GM23338 (cell line): ENCODE results near the gene B4GALNT4. TPM values are rescaled to one million over a fixed set of nuclear protein-coding genes. Genes with fewer than 3 reads are reported as not detected.

Source experiments
- ATAC-seq: fragments of 200-7000 bp; cut with Tn5 transposase; 3 replicates; pipeline ENCODE4 v1.9.1; 2020
- DNase-seq: peaks from one replicate; pipeline ENCODE4 v3.0.0-alpha.2; 2015; ENCODE audit warnings: low spot score
- H2AFZ ChIP-seq: fragments of 200-600 bp; sonication (generic); 2 replicates; pipeline ENCODE4 v1.8.0; 2016; ENCODE audit warnings: antibody characterized with exemption, mild to moderate bottlenecking, moderate library complexity
- H3F3A ChIP-seq: fragments of 200-600 bp; sonication (generic); replicated peaks from 2 replicates; pipeline ENCODE4 v1.8.0; 2017; ENCODE audit warnings: antibody characterized with exemption, mixed run types, low read depth
- H3K27ac ChIP-seq: fragments of 200-600 bp; sonication (generic); 2 replicates; pipeline ENCODE4 v1.6.1; 2016; ENCODE audit warnings: low read depth
- H3K27me3 ChIP-seq: fragments of 200-600 bp; sonication (generic); 2 replicates; pipeline ENCODE4 v1.8.0; 2016; ENCODE audit warnings: mild to moderate bottlenecking, mixed run types, moderate library complexity; ENCODE audit not compliant: insufficient read depth
- H3K36me3 ChIP-seq: fragments of 200-600 bp; sonication (generic); 2 replicates; pipeline ENCODE4 v1.8.0; 2016; ENCODE audit warnings: mild to moderate bottlenecking; ENCODE audit not compliant: insufficient read depth
- H3K4me1 ChIP-seq: fragments of 200-600 bp; sonication (generic); 2 replicates; pipeline ENCODE4 v1.8.0; 2016; ENCODE audit warnings: mild to moderate bottlenecking, moderate library complexity; ENCODE audit not compliant: insufficient read depth
- H3K4me2 ChIP-seq: fragments of 200-600 bp; sonication (generic); 2 replicates; pipeline ENCODE4 v1.7.1; 2017; ENCODE audit warnings: mixed run types
- H3K4me3 ChIP-seq: fragments of 200-600 bp; sonication (generic); 2 replicates; pipeline ENCODE4 v1.6.1; 2016; ENCODE audit warnings: mixed run types
- H3K79me2 ChIP-seq: fragments of 200-600 bp; sonication (generic); replicated peaks from 2 replicates; pipeline ENCODE4 v1.8.0; 2017; ENCODE audit warnings: mild to moderate bottlenecking; ENCODE audit not compliant: insufficient read depth
- H3K9me2 ChIP-seq: fragments of 200-600 bp; sonication (generic); 2 replicates; pipeline ENCODE4 v1.8.0; 2017; ENCODE audit not compliant: insufficient read depth
- H4K20me1 ChIP-seq: fragments of 200-600 bp; sonication (generic); replicated peaks from 2 replicates; pipeline ENCODE4 v1.8.0; 2017; ENCODE audit warnings: mild to moderate bottlenecking; ENCODE audit not compliant: insufficient read depth
- H3K27ac Mint-ChIP-seq: 2 replicates; pipeline ENCODE4 v1.8.0; 2020; ENCODE audit warnings: inconsistent platforms, mild to moderate bottlenecking, moderate library complexity, mixed read lengths
- H3K27me3 Mint-ChIP-seq: 3 replicates; pipeline ENCODE4 v1.8.0; 2022; ENCODE audit warnings: low read depth, mild to moderate bottlenecking, moderate library complexity, mixed read lengths, inconsistent platforms; ENCODE audit not compliant: insufficient read depth, poor library complexity
- H3K36me3 Mint-ChIP-seq: 3 replicates; pipeline ENCODE4 v1.8.0; 2021; ENCODE audit warnings: low read depth, mild to moderate bottlenecking, inconsistent platforms, moderate library complexity, mixed read lengths
- H3K4me1 Mint-ChIP-seq: 3 replicates; pipeline ENCODE4 v1.8.0; 2020; ENCODE audit warnings: mild to moderate bottlenecking, inconsistent platforms, mixed read lengths
- H3K4me3 Mint-ChIP-seq: 3 replicates; pipeline ENCODE4 v1.8.0; 2021; ENCODE audit warnings: moderate library complexity, mild to moderate bottlenecking, inconsistent platforms, mixed read lengths
- H3K9me3 Mint-ChIP-seq: 3 replicates; pipeline ENCODE4 v1.8.0; 2020; ENCODE audit warnings: moderate library complexity, mild to moderate bottlenecking, inconsistent platforms, mixed read lengths
- CREB1 ChIP-seq: fragments of 250-450 bp; sonication (Bioruptor Pico); IDR thresholded peaks from 2 replicates; pipeline ENCODE4 v1.5.0; 2020; ENCODE audit warnings: low read depth, mild to moderate bottlenecking, moderate library complexity
- CTCF ChIP-seq, 2 experiments: fragments of 200-600 bp in 1 of 2; sonication (generic) in 1 of 2; conservative IDR thresholded peaks; 2 replicates each; pipeline versions ENCODE4 v1.5.1 to v1.6.1; 2016 to 2017; ENCODE audit warnings: antibody characterized with exemption in 2 of 2, low read depth in 2 of 2, mild to moderate bottlenecking in 2 of 2, moderate library complexity in 1 of 2
- ETS1 ChIP-seq: IDR thresholded peaks from 2 replicates; pipeline ENCODE4 v1.6.1; 2016; ENCODE audit warnings: antibody characterized with exemption
- EZH2 ChIP-seq: fragments of 200-600 bp; sonication (generic); IDR thresholded peaks from one replicate; pipeline ENCODE4 v1.8.0; 2017; ENCODE audit warnings: antibody characterized with exemption, mild to moderate bottlenecking, low read depth; ENCODE audit not compliant: unreplicated experiment
- EZH2phosphoT487 ChIP-seq: fragments of 200-600 bp; sonication (generic); IDR thresholded peaks from one replicate; pipeline ENCODE4 v1.8.1; 2018; ENCODE audit warnings: antibody characterized with exemption; ENCODE audit not compliant: unreplicated experiment
- JUNB ChIP-seq: IDR thresholded peaks from one replicate; pipeline ENCODE4 v1.6.1; 2016; ENCODE audit warnings: antibody characterized with exemption; ENCODE audit not compliant: unreplicated experiment
- NANOG ChIP-seq: IDR thresholded peaks from 2 replicates; pipeline ENCODE4 v1.6.1; 2016; ENCODE audit warnings: antibody characterized with exemption, borderline replicate concordance
- POLR2AphosphoS5 ChIP-seq: IDR thresholded peaks from 2 replicates; pipeline ENCODE4 v1.6.1; 2016; ENCODE audit warnings: antibody characterized with exemption, low read depth
- STAT1 ChIP-seq: IDR thresholded peaks from one replicate; pipeline ENCODE4 v1.6.1; 2016; ENCODE audit warnings: antibody characterized with exemption; ENCODE audit not compliant: unreplicated experiment
- ZNF114 ChIP-seq: fragments of 250-450 bp; sonication (Bioruptor Pico); IDR thresholded peaks from 2 replicates; pipeline ENCODE4 v1.5.0; 2020; ENCODE audit warnings: mild to moderate bottlenecking, moderate library complexity
- ZNF331 ChIP-seq: fragments of 250-450 bp; sonication (Bioruptor Pico); IDR thresholded peaks from 2 replicates; pipeline ENCODE4 v1.5.0; 2020; ENCODE audit warnings: low read depth, mild to moderate bottlenecking, moderate library complexity
- ZNF462 ChIP-seq: fragments of 250-450 bp; sonication (Bioruptor Pico); IDR thresholded peaks from 2 replicates; pipeline ENCODE4 v1.5.0; 2020; ENCODE audit warnings: mild to moderate bottlenecking, moderate library complexity
- polyA plus RNA-seq: library from polyadenylated mRNA; unstranded; fragments of >200 nt; fragmentation: Nextera tagmentation; extraction: Ambion mirVana; gene quantifications from 2 replicates; pipeline ENCODE4 v1.2.1, GENCODE V29; 2016
- total RNA-seq: library from RNA; depleted of rRNA; stranded (reverse); fragments of >200 nt; shearing (Covaris generic); gene quantifications from 2 replicates; pipeline ENCODE4 v1.2.3, GENCODE V29; 2014
- TF ChIP-seq, protein P1 (sequence below): IDR thresholded peaks from one replicate; pipeline ENCODE4 v1.6.1; 2018; ENCODE audit warnings: antibody characterized with exemption; ENCODE audit not compliant: unreplicated experiment

Gene B4GALNT4
- total and polyA plus RNA-seq, 2 experiments from 2014 or later = 49.9 to 92.6 TPM

DNA sequence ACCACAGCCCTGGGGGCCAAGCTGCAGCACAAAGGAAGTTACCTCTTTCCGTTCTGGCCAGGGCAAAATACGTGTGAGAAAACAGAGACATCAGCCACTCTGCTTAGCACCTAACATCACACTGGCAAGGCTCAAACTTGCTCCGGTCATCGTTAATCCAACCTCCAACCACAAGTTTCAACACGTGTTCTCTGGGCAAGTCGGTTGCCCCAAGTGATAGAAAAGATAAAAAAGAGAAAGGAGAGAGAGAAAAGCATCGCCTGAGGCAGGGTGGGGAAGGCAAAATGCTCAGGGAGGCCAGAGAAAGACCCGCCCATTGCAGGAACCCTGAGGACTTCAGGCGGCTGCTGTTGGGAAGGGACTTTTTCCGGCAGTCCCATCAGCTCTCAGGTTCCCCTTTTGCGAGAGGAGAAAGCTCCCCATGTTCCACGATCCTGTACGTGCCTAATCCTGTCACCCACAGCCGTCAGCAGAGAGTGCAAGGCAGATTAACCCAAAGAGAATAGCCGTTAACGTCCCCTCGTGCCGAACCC lies 18.5 kb upstream of the B4GALNT4 start:
- Histone ChIP-seq H3K4me2 (no peak overlapping the region), H3K27ac (no peak overlapping the region), H3K36me3 (no peaks in the 10 kb centered on the region), H4K20me1 (no peaks in the 10 kb centered on the region), H3K79me2 (no peaks in the 10 kb centered on the region), H3K4me3 (no peak overlapping the region), H2AFZ (peak overlapping the region; percentile 79; the same call in 1 of the 2 replicates), H3K9me2 (no peaks in the 10 kb centered on the region), H3K27me3 (no peaks in the 10 kb centered on the region), H3K4me1 (peaks cover 26% of the 10 kb centered on the region), H3F3A (peaks cover 19% of the 10 kb centered on the region)
- Mint-ChIP-seq H3K4me3 (no peak overlapping the region), H3K27ac (no peak overlapping the region), H3K4me1 (peaks cover 28% of the 10 kb centered on the region), H3K36me3 (0 out of 3 replicates have a peak, but pooled peaks cover 5% of the 10 kb centered on the region), H3K27me3 (peaks cover 20% of the 10 kb centered on the region), H3K9me3 (peaks cover 4% of the 10 kb centered on the region; the same call in 1 of the 3 replicates)
- DNase-seq (peak; percentile 28), ATAC-seq (peak; percentile 11)
- no peak for TF ChIP-seq JUNB
- no peak for TF ChIP-seq ETS1
- no peak for TF ChIP-seq CREB1 (CRISPR knock-in tag)
- no peak for TF ChIP-seq STAT1
- no peak for TF ChIP-seq EZH2phosphoT487
- no peak for TF ChIP-seq POLR2AphosphoS5
- no peak for TF ChIP-seq EZH2
- TF ChIP-seq, protein P1, sequence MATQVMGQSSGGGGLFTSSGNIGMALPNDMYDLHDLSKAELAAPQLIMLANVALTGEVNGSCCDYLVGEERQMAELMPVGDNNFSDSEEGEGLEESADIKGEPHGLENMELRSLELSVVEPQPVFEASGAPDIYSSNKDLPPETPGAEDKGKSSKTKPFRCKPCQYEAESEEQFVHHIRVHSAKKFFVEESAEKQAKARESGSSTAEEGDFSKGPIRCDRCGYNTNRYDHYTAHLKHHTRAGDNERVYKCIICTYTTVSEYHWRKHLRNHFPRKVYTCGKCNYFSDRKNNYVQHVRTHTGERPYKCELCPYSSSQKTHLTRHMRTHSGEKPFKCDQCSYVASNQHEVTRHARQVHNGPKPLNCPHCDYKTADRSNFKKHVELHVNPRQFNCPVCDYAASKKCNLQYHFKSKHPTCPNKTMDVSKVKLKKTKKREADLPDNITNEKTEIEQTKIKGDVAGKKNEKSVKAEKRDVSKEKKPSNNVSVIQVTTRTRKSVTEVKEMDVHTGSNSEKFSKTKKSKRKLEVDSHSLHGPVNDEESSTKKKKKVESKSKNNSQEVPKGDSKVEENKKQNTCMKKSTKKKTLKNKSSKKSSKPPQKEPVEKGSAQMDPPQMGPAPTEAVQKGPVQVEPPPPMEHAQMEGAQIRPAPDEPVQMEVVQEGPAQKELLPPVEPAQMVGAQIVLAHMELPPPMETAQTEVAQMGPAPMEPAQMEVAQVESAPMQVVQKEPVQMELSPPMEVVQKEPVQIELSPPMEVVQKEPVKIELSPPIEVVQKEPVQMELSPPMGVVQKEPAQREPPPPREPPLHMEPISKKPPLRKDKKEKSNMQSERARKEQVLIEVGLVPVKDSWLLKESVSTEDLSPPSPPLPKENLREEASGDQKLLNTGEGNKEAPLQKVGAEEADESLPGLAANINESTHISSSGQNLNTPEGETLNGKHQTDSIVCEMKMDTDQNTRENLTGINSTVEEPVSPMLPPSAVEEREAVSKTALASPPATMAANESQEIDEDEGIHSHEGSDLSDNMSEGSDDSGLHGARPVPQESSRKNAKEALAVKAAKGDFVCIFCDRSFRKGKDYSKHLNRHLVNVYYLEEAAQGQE = no peak
- no peak for TF ChIP-seq NANOG
- no peak for TF ChIP-seq ZNF114 (CRISPR knock-in tag)
- no peak for TF ChIP-seq CTCF (conservative IDR thresholded peaks at IDR 0.05; ENCODE audit: low read depth in 2 of 2)
- no peak for TF ChIP-seq ZNF462 (CRISPR knock-in tag)
- TF ChIP-seq ZNF331 (CRISPR knock-in tag) = no peak
